VCaP (cell line): Measurements from ENCODE around the gene LAG3.

Experiments used
- H3K27ac ChIP-seq: fragments of 450-650 bp; 2 replicates; pipeline ENCODE4 v1.5.1; 2017
- TF ChIP-seq, protein P1 (sequence below): fragments of 450-650 bp; conservative IDR thresholded peaks from 2 replicates; pipeline ENCODE4 v1.5.1; 2017; ENCODE audit warnings: mild to moderate bottlenecking, moderate library complexity

Gene LAG3

DNA sequence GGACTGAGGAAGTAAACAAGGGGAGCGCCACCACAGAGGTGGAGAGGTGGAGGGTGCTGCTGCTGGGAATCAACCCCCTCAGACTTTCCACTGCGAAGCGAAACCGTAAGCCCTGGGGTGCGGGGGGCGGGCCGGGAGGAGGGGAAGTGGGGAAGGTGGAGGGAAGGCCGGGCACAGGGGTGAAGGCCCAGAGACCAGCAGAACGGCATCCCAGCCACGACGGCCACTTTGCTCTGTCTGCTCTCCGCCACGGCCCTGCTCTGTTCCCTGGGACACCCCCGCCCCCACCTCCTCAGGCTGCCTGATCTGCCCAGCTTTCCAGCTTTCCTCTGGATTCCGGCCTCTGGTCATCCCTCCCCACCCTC, at the start of gene LAG3:
LAG3 (plus strand) TSS at position 190 of the 365 bp plus-strand sequence. CDS start 333 bp downstream, outside the sequence.
- TF ChIP-seq, protein P1, sequence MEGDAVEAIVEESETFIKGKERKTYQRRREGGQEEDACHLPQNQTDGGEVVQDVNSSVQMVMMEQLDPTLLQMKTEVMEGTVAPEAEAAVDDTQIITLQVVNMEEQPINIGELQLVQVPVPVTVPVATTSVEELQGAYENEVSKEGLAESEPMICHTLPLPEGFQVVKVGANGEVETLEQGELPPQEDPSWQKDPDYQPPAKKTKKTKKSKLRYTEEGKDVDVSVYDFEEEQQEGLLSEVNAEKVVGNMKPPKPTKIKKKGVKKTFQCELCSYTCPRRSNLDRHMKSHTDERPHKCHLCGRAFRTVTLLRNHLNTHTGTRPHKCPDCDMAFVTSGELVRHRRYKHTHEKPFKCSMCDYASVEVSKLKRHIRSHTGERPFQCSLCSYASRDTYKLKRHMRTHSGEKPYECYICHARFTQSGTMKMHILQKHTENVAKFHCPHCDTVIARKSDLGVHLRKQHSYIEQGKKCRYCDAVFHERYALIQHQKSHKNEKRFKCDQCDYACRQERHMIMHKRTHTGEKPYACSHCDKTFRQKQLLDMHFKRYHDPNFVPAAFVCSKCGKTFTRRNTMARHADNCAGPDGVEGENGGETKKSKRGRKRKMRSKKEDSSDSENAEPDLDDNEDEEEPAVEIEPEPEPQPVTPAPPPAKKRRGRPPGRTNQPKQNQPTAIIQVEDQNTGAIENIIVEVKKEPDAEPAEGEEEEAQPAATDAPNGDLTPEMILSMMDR, result no peak
- H3K27ac ChIP-seq, result peak within 1 kb of the TSS; percentile 97

DNA sequence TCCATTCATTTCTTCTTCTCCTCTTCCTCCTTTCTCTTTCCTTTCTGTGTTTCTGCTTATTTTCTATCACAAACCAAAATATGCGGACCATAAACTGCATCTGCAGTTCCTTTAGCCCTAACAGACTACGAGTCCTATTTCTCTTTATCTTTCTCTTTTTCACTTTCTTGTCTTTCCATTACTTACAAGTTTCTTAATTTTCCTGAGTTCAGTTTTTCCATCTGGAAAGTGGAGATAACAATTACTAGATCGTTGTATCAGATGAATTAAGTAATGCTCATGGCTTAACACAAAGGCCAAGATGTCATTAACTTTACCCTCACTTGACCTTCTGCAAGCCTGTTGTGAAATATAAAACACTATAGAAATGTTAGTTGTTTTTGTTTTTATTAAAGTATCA, 49.5 kb upstream of the LAG3 start:
- TF ChIP-seq, protein P1, result no peak
- no peak overlapping the region for H3K27ac ChIP-seq

DNA sequence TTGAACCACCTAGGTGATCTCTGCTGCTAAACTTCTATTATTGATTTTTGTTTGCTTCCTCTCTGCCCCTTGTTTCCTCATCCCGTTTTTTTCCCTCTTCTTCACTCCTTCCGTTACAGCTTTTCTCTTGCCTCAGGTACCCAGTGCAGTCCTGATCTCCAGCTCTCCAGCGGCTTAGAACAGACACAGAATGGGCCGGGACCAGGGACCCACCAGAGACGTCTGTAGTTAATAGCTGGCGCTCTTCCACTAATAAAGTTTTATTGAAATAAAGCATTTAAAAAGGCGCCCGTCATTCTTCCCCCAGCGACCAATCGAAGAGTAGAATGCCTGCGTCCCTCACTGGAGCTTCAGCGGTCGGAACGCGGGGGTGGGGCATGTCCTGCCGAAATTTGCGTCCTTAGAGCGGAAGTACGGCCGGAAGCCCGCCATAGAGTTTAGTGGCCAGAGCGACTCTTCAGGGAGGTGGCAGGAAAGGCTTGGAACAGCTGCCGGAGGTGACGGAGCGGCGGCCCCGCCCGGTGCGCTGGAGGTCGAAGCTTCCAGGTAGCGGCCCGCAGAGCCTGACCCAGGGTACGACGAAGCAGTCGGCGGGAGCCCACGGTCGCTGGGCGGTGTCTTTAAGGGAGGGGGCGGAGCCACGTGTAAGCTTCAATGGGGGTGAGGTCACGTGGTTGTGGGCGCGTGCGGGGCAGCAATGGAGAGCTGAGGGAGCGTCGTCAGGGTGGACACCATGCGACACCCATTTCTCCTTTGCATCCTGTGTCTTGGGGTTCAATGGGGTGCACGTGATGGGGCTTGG, 48.5 kb upstream of the LAG3 start, which contains the start of gene COPS7A:
COPS7A (plus strand) TSS at position 440 of the 802 bp plus-strand sequence. CDS start 611 bp downstream, outside the sequence.
- H3K27ac ChIP-seq, result peak within 1 kb of the TSS; percentile 79
- TF ChIP-seq, protein P1, result peak; percentile 12; the same call in 1 of the 2 replicates

DNA sequence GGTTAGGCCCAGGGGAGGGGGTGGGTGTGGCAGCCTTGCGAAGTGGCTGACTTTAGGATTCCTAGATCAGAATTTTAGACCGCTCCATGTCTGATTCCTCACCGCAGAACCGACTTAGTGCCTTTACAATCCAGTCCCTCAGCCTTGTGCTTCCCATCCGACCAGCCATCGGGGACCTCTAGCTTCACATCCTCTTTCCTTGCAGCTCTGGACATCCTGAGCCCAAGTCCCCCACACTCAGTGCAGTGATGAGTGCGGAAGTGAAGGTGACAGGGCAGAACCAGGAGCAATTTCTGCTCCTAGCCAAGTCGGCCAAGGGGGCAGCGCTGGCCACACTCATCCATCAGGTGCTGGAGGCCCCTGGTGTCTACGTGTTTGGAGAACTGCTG, 47.9 kb upstream of the LAG3 start:
- peak overlapping the region; percentile 79 for H3K27ac ChIP-seq

DNA sequence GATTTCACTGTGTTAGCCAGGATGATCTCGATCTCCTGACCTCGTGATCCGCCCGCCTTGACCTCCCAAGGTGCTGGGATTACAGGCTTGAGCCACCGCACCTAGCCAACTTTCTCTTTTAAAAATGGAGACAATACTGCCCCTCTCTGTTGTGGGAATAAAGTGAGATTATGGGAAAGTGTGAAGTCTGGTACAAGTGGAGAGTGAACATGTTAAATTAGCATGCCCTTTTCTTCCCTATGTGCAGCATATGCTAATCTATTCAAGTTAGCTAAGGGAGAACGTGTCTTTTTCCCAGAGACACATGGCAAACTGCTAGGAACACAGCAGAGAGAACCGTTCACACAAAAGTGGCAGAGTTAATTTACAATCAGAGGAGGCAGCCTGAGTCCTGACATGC, 47.0 kb upstream of the LAG3 start:
- peak overlapping the region; percentile 79; the same call in 1 of the 2 replicates for H3K27ac ChIP-seq

More for the DNA sequence above, 47.9 kb upstream of the LAG3 start:
- TF ChIP-seq, protein P1, result no peak

DNA sequence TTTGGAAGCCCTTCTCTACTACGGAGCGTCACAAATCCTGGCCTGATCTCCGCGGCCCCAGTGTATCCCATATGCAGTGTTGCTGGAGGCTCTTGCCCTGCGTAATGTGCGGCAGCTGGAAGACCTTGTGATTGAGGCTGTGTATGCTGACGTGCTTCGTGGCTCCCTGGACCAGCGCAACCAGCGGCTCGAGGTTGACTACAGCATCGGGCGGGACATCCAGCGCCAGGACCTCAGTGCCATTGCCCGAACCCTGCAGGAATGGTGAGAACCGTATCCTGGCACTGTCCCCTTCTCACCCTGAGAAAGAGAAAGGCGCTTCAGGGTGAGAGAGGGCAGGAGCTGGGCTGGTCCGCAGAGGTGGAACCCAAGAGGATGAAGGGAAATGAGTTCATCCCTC, 43.1 kb upstream of the LAG3 start:
- TF ChIP-seq, protein P1, result no peak
- no peak overlapping the region for H3K27ac ChIP-seq

More for the DNA sequence above, 47.0 kb upstream of the LAG3 start:
- TF ChIP-seq, protein P1, result no peak

DNA sequence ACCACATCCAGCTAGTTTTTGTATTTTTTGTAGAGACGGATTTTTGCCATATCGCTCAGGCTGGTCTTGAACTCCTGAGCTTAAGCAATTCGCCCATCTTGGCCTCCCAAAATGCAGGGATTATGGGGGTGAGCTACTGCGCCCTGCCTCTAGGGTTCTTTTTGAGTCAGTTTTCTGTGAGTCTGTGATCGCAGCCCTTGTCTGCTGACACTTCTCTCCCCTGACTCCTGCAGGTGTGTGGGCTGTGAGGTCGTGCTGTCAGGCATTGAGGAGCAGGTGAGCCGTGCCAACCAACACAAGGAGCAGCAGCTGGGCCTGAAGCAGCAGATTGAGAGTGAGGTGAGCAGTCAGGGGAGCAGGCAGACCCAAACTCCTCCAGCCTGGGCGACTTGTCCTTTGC, 42.2 kb upstream of the LAG3 start:
- TF ChIP-seq, protein P1, result no peak
- 0 out of 2 replicates have a peak overlapping the region, but pooled peaks have one; percentile 4 for H3K27ac ChIP-seq
